Measurements from ENCODE around the gene HJURP.

The HJURP gene

DNA sequence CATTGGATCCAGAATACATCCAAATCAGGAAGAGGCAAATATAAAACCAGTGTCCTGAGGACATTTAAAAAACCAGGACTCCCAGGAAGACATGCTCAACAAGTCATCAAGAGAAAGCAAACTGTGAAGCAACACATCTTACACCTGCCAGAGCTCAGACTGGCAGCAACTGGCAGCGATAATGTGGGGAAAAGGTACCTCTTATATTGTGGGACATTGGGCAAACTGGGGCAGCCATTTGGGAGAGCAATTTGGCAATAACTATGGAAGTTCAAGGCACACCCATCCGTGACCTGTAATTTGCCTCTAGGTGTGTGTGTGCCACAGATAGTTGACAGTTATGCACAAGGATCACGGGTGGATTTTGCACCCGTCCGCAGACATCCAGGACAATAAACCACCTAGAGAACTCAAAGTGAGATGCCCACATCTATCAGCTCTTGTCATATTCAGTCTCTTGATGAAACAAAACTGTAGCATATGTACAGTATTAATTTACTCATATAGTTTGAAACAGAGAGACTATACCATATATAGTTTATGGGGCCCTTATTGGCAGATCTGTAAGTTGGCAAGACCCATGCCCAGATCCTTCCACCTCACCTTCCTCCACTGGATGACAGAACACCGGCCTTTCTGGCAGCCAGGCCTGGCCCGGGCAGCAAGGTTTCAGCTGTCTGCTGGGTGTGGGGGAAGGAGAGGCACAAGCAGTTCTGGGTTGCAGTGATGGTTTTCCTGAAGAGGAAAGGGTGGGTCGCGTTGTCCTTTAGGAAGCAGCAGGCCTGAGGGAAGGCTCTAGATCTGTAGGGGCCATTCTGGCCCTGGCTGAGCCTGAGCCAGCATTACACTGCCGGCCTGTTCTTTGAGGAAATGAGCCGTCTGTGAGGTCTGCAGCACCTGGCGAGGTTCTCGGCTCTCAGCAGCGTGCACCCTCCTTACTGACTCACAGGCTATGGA lies 18.8 kb downstream of the HJURP start:
- H3K27me3 ChIP-seq = no peaks in the 10 kb centered on the region
- H3K4me3 ChIP-seq (ENCODE audit: low read depth, low read length) = no peak overlapping the region
- peaks cover 61% of the 10 kb centered on the region for H3K36me3 ChIP-seq
- H3K4me1 ChIP-seq = peaks cover 36% of the 10 kb centered on the region
- no peaks in the 10 kb centered on the region for H3K9me3 ChIP-seq
- TF ChIP-seq CTCF (IDR thresholded peaks at IDR 0.05; ENCODE audit: low read depth, low read length) = no peak
- no peak for DNase-seq

GRCh38 chr2:233833345-233833744 lies 21.0 kb downstream of the HJURP start:
- Histone ChIP-seq H3K4me1 (peaks cover 27% of the 10 kb centered on the region), H3K27me3 (no peaks in the 10 kb centered on the region), H3K36me3 (peaks cover 39% of the 10 kb centered on the region), H3K9me3 (no peaks in the 10 kb centered on the region), H3K4me3 (ENCODE audit: low read depth, low read length) (no peak overlapping the region)
- DNase-seq = peak; percentile 68
- TF ChIP-seq CTCF (IDR thresholded peaks at IDR 0.05; ENCODE audit: low read depth, low read length) = no peak

- no peaks in the 10 kb centered on the region for H3K27me3 ChIP-seq
- peaks cover 35% of the 10 kb centered on the region for H3K36me3 ChIP-seq
- no peak overlapping the region for H3K4me3 ChIP-seq (ENCODE audit: low read depth, low read length)
- peak; percentile 74 for DNase-seq
- no peaks in the 10 kb centered on the region for H3K9me3 ChIP-seq
- peaks cover 26% of the 10 kb centered on the region for H3K4me1 ChIP-seq
- peak; percentile 74 for TF ChIP-seq CTCF (IDR thresholded peaks at IDR 0.05; ENCODE audit: low read depth, low read length)
Measured at GRCh38 chr2:233832869-233833311, 21.4 kb downstream of the HJURP start.

- no peak for TF ChIP-seq CTCF (IDR thresholded peaks at IDR 0.05; ENCODE audit: low read depth, low read length)
- no peaks in the 10 kb centered on the region for H3K9me3 ChIP-seq
- H3K27me3 ChIP-seq = no peaks in the 10 kb centered on the region
- H3K4me1 ChIP-seq = peaks cover 26% of the 10 kb centered on the region
- H3K36me3 ChIP-seq = peaks cover 30% of the 10 kb centered on the region
- no peak for DNase-seq
- H3K4me3 ChIP-seq (ENCODE audit: low read depth, low read length) = no peak overlapping the region
Measured at GRCh38 chr2:233832414-233832813, 21.9 kb downstream of the HJURP start.

DNA sequence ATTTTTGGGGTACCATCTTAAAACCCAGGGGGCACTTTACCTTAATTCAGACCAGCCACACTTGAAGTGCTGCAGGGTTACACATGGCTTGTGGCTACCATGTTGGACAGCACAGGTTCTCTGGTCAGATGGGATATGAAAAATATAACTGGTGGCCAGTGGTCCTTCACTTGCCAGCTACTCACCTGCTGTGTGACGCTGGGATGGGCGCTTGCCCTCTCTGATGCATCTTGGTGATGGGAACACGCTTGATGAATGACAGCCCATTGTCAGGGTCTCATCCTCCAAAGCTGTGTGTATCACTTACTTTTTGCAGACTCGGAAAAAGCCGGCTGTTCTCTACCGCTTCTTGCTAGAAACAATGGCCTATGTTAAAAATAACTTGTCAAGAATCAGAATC lies 22.5 kb downstream of the HJURP start:
- Histone ChIP-seq H3K27me3 (no peaks in the 10 kb centered on the region), H3K4me1 (peaks cover 26% of the 10 kb centered on the region), H3K36me3 (peaks cover 24% of the 10 kb centered on the region), H3K4me3 (ENCODE audit: low read depth, low read length) (no peak overlapping the region), H3K9me3 (no peaks in the 10 kb centered on the region)
- no peak for DNase-seq
- TF ChIP-seq CTCF (IDR thresholded peaks at IDR 0.05; ENCODE audit: low read depth, low read length) = no peak
